GM19035 (cell line): ENCODE measurements around the gene MED29.

ENCODE experiments used
- ATAC-seq: cut with Tn5 transposase; IDR thresholded peaks from one replicate; pipeline ENCODE4 v1.9.1; 2021; ENCODE audit not compliant: unreplicated experiment

Gene MED29

DNA sequence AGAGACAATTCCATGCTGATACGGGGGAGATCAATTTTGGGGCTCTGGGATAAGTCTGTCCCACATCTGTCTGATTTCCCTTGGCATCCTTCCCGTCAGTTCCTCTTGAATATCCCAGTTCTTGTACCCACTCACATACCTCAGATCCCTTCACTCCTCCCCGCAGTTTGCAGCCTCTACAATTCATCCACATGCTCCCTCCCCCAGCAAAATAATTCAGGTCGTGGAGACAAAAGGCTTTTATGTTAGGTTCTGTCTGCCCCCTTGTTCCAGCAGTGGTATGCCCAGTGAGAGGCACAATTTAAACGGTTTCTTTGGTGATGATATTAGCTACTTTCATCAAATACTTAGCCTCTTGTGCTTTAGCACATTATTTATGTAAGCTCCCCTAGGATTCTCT lies 35.0 kb downstream of the MED29 start:
- no peak for ATAC-seq

DNA sequence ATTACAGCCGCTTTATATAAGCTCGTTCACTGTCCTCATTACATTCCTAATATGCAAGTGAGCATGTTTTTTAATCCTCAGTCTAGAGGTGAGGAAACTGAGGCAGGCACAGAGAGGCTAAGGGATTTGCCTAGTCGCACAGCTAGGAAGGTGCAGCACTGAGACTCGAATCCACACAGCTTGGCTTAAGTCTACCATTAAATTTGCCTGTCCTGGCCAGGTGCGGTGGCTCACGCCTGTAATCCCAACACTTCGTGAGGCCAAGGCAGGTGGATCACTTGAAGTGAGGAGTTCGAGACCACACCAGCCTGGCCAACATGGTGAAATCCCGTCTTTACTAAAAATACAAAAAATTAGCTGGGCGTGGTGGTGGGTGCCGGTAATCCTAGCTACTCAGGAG lies 36.5 kb downstream of the MED29 start:
- ATAC-seq, result no peak

DNA sequence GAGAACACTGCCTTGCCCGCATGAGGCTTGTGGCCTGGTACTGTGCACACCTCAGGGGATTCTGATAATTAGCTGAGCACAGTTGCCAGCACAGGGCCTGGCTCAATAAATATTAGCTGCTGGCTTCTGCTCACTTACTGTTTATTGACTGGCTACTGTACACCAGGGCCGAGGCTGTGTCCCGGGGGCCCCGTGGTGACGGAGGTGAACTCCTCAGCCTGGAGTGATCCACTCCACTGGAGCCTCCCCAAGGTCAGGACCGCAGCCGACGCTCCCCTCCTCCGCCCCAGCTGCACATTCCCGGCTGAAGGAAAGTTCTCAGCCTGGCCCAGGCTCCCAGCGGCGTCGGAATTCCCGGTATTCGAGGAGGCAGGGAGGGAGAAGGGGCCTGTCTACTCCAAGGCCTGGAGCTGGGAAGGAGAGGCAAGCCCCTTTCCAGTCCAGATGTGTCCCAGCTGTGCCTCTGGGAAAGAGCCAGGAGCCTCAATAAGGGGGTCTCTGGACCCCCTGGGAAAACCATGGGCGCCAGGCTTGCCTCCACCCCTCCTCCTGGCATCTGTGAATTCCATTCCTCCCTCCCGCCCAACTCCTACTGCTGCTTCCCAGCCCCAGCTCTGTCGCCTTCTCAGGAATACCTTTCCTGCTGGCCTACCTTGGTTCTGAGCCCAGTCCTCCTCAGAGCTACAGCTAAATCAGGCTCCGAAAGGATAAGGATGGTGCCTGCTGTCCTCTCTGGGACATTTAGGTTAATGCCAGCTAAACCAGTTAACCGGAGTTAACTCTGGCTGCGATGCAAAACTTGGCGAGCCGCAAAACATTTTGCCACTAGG lies 37.3 kb downstream of the MED29 start:
- ATAC-seq, result no peak

DNA sequence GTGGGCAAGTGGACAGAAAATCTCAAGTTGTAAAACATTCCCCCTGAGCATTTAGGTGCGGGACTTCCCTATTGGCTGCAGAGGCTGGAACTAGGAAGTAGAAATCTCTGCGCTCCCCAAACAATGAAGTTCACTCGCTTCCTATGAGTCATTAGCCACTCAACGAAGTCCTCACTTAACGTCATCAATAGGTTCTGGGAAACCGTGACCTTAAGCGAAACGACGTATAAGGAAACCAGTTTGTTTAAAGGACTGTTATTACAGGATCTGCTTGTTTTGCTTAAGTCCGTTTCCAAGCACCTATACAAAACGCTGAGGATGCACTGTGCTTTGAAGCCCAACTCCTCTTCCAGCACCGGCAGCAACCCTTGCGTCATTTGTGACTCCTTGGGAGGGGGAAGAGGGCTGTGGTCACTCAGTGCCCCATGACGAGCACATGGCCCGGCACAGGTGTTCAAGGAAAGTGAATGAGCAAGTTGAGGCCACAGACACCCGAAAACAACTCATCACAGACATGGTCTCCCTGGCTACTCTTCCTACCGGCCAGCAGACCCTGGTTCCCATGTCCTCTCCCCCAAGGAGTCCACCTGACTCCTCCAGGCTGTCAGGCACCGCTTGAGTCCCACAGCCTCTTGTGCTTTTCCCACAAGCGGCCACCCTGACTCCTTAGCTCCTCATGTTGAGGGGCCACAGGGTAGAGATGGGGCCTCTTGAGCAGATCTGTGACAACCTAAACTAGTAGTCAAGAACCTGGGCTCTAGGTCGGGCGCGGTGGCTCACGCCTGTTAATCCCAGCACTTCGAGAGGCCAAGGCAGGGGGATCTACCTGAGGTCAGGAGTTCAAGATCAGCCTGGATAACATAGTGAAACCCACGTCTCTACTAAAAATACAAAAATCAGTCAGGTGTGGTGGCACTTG lies 39.8 kb downstream of the MED29 start:
- peak; percentile 46 for ATAC-seq

DNA sequence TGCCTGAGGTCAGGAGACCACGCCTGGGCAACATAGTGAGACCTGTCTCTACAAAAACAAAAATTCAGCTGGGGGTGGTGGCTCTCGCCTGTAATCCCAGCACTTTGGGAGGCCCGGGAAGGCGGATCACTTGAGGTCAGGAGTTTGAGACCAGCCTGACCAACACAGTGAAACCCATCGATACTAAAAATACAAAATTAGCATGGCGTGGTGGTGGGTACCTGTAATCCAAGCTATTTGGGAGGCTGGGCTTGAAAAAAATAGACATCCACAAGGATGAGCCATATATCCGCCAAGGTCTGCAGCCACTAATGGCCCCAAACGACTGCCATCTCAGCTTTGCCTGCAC lies 41.5 kb downstream of the MED29 start:
- no peak for ATAC-seq

DNA sequence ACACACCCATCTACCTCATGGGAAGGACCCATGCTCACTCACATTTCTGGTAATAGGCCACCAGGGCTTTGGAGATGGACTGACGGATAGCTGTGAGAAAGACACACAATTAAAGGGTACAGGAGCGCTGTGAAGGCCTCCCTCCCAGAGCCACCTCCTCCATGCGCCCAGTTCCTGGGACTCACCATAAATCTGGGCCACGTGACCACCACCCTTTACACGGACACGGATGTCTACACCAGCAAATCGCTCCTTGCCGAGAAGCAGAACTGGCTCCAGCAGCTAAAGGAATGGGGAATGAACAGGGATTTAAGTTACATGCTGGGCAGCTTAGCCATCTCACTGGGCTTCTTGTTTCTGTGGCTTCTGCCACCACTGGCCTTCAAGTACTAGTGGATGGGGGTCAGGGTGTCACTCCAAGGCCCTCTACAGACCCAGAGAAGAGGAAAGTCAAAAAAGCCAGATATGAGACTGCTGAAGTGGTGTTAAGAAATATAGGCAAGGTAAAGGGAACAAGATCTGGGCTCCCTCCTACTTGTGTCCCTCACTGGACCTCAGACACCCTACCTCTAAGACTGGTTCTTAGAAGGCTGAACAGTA lies 42.4 kb downstream of the MED29 start:
- no peak for ATAC-seq

DNA sequence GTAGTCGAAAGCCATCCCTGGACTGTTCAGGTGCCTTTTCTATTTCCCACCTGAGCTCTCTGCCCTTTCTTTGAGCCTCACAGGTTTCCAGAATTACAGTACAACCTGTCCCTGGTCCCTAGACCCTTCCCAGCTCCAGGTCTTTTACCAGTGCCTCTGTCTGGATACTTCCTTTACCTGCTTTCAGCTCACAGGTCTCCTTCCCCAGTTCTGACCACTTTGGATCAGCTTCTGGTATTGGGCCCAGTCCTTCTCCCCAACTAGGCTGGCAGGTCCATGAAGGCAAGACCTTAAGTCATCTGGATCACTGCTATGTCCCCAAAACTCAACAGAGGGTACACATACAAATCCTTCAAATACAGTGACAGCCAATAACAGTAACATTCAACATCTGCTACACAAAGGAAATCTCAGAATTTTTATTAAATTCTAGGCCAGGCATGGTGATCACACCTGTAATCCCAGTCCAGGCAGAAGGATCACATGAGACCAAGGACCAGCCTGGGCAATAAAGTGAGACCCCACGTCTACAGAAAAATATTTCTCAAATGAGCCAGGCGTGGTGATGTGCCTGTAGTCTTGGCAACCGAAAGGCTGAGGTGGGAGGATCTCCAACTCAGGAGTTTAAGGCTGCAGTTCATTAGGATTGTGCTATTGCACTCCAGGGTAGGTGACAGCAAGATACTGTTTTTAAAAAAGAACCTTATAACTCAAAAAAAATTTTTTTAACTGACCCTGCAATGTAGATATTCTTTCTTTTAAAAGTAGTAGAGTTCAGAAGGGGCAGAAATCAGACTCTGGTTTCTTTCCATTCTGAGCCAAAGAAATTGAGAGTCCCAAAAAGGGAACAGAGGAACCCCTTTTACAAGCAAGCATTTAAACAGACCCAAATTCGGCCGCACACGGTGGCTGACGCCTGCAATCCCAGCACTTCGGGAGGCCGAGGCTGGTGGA lies 43.2 kb downstream of the MED29 start:
- ATAC-seq, result no peak

DNA sequence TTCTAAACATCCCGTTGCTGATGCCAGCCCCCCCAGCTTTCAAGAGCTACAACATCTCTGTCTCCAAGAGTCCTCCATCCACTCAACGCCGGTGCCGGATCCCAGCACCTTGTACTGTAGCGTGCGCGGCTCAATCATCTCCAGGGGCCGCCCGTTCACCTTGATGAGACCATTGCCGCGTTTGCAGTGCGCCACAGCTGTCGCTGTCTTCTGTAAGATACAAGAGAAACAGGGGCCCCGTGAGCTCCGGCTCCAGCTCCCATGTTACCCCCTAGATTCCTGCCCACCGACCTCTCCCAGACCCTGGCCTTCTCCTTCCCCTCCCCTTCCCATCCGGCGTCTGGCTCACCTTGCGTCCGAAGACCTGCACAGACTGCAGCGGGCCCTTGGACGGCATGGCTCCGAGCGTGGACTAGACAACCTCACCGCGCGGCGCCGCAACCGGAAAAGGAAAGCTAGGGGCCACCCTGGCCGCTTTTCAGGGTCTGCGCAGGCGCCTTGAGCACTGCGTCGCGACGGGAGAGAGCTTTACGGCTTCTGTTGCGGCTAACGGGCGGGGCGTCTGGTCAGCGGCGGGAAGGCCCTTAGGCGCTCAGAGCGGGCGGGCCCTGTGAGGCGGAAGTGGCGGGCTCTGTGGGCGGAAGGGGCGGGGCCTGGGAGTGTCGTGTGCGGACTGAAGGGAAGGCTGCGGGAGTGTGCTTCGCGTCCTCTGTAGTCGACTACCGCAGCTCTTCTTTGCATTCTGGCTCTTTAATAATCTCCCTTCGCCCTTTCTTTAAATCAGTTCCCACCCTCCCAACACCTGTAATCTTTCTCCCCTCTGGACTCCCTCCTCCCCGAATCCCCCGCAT lies 44.5 kb downstream of the MED29 start, which contains the start of gene RPS16:
TSS of gene RPS16 (minus strand) at position 451 of the 851 bp plus-strand sequence. CDS start at position 397, 54 bp downstream.
- peak; percentile 81 for ATAC-seq

DNA sequence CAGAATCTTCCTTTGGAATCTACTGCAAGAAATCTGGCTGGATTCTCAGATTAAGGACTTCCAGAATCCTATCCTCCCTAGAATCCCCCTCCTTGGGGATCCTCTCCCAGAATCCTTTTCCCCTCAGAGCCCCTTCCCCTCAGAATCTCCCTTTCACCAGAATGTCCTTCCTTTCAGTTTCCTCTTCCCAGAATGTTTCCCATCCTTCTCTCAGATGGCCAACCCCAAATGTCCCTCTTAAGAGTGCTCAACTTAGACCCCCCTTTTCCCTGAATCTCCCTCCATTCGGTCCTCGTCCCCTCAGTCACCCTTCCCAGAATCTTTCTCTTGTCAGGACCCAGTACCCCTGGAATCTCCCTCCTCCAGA lies 45.2 kb downstream of the MED29 start:
- no peak for ATAC-seq

DNA sequence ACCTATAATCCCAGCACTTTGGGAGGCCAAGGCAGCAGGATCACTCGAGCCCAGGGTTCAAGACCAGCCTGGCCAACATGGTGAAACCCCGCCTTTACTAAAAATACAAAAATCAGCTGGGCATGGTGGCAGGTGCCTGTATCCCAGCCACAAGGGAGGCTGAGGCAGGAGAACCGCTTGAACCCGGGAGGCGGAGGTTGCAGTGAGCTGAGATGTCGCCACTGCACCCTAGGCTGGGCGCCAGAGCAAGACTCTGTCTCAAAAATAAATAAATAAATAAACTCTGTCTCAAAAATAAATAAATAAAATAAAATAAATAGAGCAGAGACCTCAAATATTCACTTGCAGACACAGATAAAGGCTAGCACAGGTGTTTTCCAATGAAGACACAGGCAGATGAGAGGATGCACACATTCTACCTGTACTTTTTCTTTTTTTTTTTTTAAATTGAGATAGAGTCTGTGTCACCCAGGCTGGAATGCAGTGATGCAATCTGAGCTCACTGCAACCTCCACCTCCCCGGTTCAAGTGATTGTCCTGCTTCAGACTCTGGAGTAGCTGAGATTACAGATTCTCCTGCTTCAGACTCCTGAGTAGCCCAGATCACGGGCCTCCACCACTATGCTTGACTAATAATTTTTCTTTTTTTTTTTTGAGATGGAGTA lies 47.2 kb downstream of the MED29 start:
- no peak for ATAC-seq

DNA sequence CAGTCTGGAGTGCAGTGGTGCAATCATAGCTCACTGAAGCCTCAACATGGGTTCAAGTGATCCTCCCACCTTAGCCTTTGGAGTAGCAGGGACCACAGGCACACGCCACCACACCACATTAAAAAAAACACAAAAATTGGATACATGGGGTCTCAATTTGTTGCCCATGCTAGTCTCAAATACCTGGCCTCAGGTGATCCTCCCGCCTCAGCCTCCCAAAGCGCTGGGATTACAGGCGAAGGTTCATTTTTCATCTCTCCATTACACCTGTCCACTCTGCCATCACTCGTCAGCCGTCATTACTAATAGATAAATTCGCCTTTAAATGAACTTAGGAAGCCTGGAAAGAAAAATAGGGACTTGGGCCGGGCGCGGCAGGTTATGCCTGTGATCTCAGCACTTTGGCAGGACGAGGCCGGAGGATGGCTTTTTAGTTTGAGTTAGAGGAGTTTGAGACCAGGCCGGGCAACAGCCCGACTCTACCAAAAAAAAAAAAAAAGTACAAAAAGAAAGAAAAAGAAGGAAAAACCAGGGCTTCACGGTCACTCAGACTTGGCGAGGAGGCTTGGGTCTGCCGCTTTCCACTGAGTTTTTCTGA lies 53.5 kb downstream of the MED29 start:
- ATAC-seq, result no peak

DNA sequence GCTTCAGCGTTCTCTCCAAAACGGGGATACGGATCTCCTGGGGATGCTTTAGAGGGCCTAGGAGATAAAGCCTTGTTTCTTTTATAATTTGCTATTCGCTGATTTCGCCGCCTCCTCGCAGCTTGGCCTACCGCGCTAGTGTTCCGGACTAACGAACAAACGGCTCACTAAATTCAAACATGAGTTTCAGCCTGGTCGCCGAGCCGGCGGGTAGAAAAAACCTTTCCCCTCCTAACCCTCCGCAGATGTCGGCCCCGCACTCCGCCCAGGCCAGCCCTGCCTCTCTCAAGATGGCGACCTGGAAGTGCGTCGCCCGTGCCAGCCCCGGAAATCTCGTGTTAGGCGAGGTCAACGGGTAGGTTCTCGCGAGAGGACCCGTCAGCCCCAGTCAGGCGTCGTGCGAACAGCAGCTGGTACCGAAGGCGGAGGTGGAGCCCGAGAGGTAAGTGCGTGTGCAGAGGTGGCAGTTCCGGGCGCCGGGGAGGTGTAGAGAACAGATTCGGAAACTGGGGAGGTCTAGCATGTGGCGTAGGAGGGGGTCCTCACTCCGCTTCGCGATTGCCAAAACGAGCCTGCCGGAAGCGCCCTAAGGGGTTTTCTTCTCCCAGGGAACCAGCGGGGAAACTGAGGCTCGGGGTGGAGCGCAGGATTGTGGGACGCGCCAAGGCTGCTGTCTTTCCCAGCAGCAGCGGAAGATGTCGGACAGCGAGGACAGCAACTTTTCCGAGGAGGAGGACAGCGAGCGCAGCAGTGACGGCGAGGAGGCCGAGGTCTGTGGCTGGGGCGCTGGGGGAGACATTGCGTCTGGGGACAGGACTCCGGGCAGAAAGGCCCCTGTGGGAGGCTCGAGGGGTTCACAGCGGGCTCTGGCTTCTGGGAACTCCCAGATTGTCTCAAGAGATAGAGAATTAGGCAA lies 54.3 kb downstream of the MED29 start, which contains the start of gene SUPT5H:
TSS of gene SUPT5H (plus strand) at position 387 of the 916 bp plus-strand sequence. CDS start at position 696, 309 bp downstream.
- ATAC-seq, result peak; percentile 80

DNA sequence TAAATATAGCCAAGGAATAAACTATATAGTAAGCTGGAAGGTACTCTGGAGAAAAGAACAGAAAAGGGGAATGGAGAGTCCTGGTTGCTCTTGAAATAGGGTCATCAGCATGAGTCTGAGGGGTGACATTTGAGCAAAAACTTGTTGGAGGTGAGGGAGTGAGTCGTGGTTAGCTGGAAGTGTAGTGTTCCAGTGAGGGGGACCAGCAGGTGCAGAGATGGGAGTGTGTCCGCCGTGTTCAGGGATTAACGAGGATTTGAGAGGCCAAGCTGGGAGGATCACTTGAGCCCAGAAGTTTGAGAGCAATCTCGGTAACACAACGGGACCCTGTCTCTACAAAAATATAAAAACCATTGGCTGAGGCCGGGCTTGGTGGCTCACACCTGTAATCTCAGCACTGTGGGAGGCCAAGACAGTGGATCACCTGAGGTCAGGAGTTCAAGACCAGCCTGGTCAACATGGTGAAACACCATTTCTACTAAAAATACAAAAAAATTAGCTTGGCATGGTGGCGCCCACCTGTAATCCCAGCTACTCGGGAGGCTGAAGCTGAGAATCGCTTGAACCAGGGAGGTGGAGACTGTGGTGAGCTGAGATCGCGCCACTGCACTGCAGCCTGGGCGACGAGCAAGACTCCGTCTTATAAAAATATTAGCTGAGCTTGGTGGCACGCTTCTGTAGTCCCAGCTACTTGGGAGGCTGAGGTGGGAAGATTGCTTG lies 55.3 kb downstream of the MED29 start:
- no peak for ATAC-seq

DNA sequence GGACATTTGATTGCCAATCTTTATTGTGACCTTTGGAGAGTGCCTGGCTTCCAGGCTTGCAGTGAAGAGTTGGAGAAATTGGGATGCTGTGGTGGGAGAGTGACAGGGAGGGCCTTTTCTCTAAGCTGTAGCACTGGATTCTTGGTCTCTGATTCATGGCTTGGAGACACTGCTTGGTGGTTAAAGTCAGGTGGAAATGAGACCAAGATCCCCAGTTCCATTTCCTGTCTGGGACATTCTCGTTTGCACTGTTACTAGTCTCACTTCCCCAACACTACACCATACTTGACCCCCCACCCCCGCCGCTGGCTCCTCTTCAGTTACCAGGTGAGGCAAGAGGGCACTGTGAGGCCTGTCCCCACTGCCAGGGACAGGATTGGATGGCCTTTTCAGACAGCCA lies 57.1 kb downstream of the MED29 start:
- no peak for ATAC-seq

DNA sequence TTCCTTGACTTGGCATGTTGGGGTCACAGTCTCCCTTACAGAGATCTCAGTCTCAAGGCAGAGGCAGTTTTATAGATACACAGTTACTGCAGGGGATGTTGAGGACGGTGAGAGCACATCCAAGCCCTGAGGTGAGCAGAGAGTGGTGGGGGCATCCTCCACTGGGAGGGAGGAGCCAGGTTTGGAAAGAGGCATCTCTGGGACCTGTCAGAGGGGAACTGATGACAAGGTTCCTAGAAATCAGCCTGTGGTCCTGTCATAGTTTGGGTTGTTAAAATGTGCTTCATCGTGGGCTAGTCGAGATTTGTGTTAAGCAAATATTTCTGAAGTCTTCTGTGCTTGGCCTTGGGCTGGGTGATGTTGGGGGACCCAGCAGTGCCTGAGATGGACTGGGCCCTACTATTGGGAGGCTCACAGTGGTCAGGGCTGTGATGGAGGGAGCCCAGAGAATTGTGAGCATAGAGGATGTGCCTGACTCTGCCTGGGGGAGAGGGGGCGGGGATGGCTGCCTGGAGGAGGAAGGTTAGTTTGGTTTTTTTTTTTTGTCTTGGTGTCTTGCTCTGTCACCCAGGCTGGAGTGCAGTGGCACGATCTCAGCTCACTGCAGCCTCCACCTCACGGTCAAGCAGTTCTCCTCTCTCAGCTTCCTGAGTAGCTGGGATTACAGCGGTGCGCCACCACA lies 58.1 kb downstream of the MED29 start:
- no peak for ATAC-seq
